ENCODE data around the gene MRPL24. TPM values are rescaled to one million over a fixed set of nuclear protein-coding genes. Genes with fewer than 3 reads are reported as not detected.

The MRPL24 gene
- total RNA-seq, 1 experiment from 2014 or later, result 27.3 TPM

DNA sequence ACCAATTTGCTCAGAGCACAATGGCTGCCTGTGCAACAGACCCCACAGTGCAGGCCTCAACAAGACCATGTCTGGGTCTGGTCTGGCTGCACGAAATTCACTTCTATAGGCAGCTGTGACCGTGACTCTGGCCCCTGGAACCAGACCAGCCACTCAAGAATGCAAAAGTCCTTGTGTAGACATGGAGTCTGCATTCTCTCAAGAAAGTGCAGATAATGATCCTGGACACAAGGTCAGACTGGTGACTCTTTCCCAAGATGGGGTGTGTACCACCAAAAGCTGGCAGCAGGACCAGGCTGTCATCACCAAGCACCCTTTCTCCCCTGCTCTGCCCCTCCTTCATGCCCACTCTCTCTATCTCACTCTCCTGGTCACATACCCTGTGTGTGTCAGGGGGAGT, 19.8 kb downstream of the MRPL24 start:
- H3T11ph ChIP-seq (ENCODE audit: low read length), result no peak overlapping the region
- H3K56ac ChIP-seq (ENCODE audit: insufficient read length, low read depth, low read length), result no peak overlapping the region
- DNase-seq, result no peak
- no peak overlapping the region for H2BK5ac ChIP-seq (ENCODE audit: insufficient read length, low read length)
- H3K9me3 ChIP-seq (ENCODE audit: control insufficient read depth, low read depth, low read length), result no peaks in the 10 kb centered on the region
- no peaks in the 10 kb centered on the region for H4K20me1 ChIP-seq (ENCODE audit: control insufficient read depth, insufficient read depth, insufficient read length)
- no peak overlapping the region for H3K18ac ChIP-seq (ENCODE audit: insufficient read length, low read depth, low read length)
- no peak overlapping the region for H4K5ac ChIP-seq (ENCODE audit: insufficient read length, low read depth, low read length)
- Mint-ChIP-seq H3K36me3 (ENCODE audit: insufficient read depth in 1 of 3, low read depth in 3 of 3) (peaks cover 24 to 47% (median 36%) of the 10 kb centered on the region in 3 experiments), H3K9me3 (no peaks in the 10 kb centered on the region), H3K4me1 (peaks cover 6 to 9% of the 10 kb centered on the region in 2 experiments), H3K27ac (no peak overlapping the region; a peak in 1 of 7 replicates), H3K4me3 (no peak overlapping the region), H3K27me3 (ENCODE audit: low read depth) (no peaks in the 10 kb centered on the region; the same call in 1 of the 2 replicates)
- H3K9ac ChIP-seq (ENCODE audit: extremely low read depth, insufficient read length, low read length), result no peak overlapping the region
- peaks cover 16% of the 10 kb centered on the region; the same call in 1 of the 2 replicates for H3K79me2 ChIP-seq (ENCODE audit: insufficient read depth, low read length)
- H2BK120ac ChIP-seq (ENCODE audit: low read depth, low read length, poor library complexity, severe bottlenecking), result no peak overlapping the region
- H3K23ac ChIP-seq (ENCODE audit: insufficient read length, low read depth, low read length), result no peak overlapping the region
- no peak overlapping the region for H4K8ac ChIP-seq (replicated peaks; ENCODE audit: insufficient read length, low read depth, low read length)
- no peak overlapping the region for H2AFZ ChIP-seq (ENCODE audit: low read length)
- no peak overlapping the region for H2BK15ac ChIP-seq (ENCODE audit: low read depth, low read length)
- no peak overlapping the region for H2AK5ac ChIP-seq (ENCODE audit: insufficient read length, low read length)
- H3K23me2 ChIP-seq (ENCODE audit: insufficient read length, low read depth, low read length, poor library complexity, severe bottlenecking), result no peaks in the 10 kb centered on the region
- no peak overlapping the region for H3K4me2 ChIP-seq (ENCODE audit: insufficient read depth, insufficient read length, low read length)
- no peak overlapping the region for H3K14ac ChIP-seq (ENCODE audit: insufficient read depth, low read length)
- no peak overlapping the region for H2BK12ac ChIP-seq (ENCODE audit: insufficient read length, low read depth, low read length)
- TF ChIP-seq CTCF (conservative IDR thresholded peaks at IDR 0.05), result no peak
- peaks cover 3% of the 10 kb centered on the region; the same call in 1 of the 2 replicates for H3K4me1 ChIP-seq (ENCODE audit: insufficient read depth, low read length)
- H3K27me3 ChIP-seq (ENCODE audit: insufficient read depth, low read length), result no peaks in the 10 kb centered on the region
- H3K79me1 ChIP-seq (ENCODE audit: insufficient read depth, low read depth, low read length, poor library complexity, severe bottlenecking), result peaks cover 14% of the 10 kb centered on the region
- H2BK20ac ChIP-seq (ENCODE audit: low read depth, low read length, poor library complexity, severe bottlenecking), result no peak overlapping the region
- WGBS (ENCODE audit: extremely low coverage, insufficient read length, low lambda C conversion rate), result no CpG with 5 or more reads among the region's 2 CpGs
- H3K4ac ChIP-seq (ENCODE audit: low read depth, low read length), result no peak overlapping the region
- H3K27ac ChIP-seq (ENCODE audit: insufficient read length, low read depth, low read length), result no peak overlapping the region
- H4K91ac ChIP-seq (ENCODE audit: insufficient read length, low read depth, low read length), result no peak overlapping the region
